Body of pancreas (tissue), 4 donors: Measurements from ENCODE around the gene CEP120. TPM values are rescaled to one million over a fixed set of nuclear protein-coding genes. Genes with fewer than 3 reads are reported as not detected.

Source experiments
- ATAC-seq: fragments of 150-250 bp; one replicate; pipeline ENCODE4 v1.9.1; 2016
- DNase-seq, 4 donors: peaks; one replicate each; pipeline ENCODE4 v3.0.0-alpha.2; 2019
- H3K27ac ChIP-seq, 4 donors: fragments of 200-600 bp; sonication (generic); 1 replicate in 3 of 4; 2 replicates in 1 of 4; pipeline versions ENCODE4 v1.5.1 to v1.6.1; 2016 to 2019; ENCODE audit warnings: mild to moderate bottlenecking in 1 of 4, mixed read lengths in 1 of 4, moderate library complexity in 1 of 4
- H3K27me3 ChIP-seq, 2 donors: fragments of 200-600 bp; sonication (generic); one replicate each; pipeline ENCODE4 v1.6.0; 2016; ENCODE audit warnings: mild to moderate bottlenecking in 1 of 2
- H3K36me3 ChIP-seq, 2 donors: fragments of 200-600 bp; sonication (generic); replicated peaks in 1 of 2; 2 replicates each; pipeline ENCODE4 v1.5.1; 2016; ENCODE audit warnings: low read depth in 2 of 2; ENCODE audit not compliant: insufficient read depth in 1 of 2
- H3K4me1 ChIP-seq: fragments of 200-600 bp; sonication (generic); one replicate; pipeline ENCODE4 v1.6.0; 2016
- H3K4me3 ChIP-seq, 2 donors: fragments of 200-600 bp; sonication (generic); 1 replicate in 1 of 2; 2 replicates in 1 of 2; pipeline ENCODE4 v1.5.1; 2016 to 2019
- H3K9me3 ChIP-seq, 3 donors: fragments of 200-600 bp; sonication (generic); 1 replicate in 2 of 3; 2 replicates in 1 of 3; pipeline ENCODE4 v1.5.1; 2016
- POLR2A ChIP-seq, 3 donors: fragments of 450-650 bp; IDR thresholded peaks; one replicate each; pipeline ENCODE4 v1.6.1; 2016; ENCODE audit warnings: antibody characterized with exemption in 3 of 3, mild to moderate bottlenecking in 2 of 3
- WGBS, 2 donors: methylation state at CpG; one replicate each; pipeline ENCODE4 v1.1.5; 2017; 5-methylcytosine and 5-hydroxymethylcytosine counted together
- intact Hi-C: fragments of 100-400 bp; cut with DNase I; formaldehyde crosslinking; loops from one replicate; pipeline ENCODE4 v1.15.1; 2023
- total RNA-seq, 2 donors: library from RNA; depleted of rRNA; stranded (reverse); fragments of >200 nt; gene quantifications; one replicate each; pipeline ENCODE4 v1.1.0, GENCODE V29; 2016
- TF ChIP-seq, protein P1 (sequence below), 7 experiments: fragments of 450-650 bp in 4 of 7; fragments of 200-600 bp in 3 of 7; sonication (generic) in 3 of 7; IDR thresholded peaks; one replicate each; pipeline ENCODE4 v1.5.1; 2016 to 2019; ENCODE audit warnings: antibody characterized with exemption in 7 of 7

The CEP120 gene
- total RNA-seq, 2 donors from 2014 or later = 6.6 to 11.2 TPM

DNA sequence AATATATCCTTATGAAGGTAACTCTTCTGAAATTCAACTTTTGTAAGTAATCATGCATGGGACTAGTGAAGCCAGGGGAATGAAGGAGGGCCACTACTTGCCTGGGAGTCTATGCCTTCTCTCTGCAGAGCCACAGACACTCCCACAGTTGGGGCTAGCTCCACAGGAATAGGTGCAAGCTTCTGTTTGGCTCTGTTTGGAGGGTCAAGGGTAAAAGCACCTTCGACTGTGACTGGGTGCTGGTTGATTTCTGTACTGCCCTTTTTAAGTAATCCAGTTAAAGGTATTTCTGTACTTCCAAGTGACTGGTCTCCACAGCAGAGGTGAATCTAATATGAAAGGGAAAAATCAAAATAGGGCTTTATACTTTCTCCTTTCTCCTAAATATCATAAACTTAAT is 32.2 kb downstream of the CEP120 start:
- Histone ChIP-seq H3K36me3 (peaks cover 0 to 4% of the 10 kb centered on the region in 2 donors), H3K4me3 (no peak overlapping the region), H3K9me3 (no peaks in the 10 kb centered on the region), H3K4me1 (no peaks in the 10 kb centered on the region), H3K27ac (no peak overlapping the region), H3K27me3 (no peaks in the 10 kb centered on the region)
- WGBS, 2 donors = 68 to 100% methylated on average over 1 of the region's 1 CpG
- no peak for ATAC-seq
- TF ChIP-seq, protein P1, sequence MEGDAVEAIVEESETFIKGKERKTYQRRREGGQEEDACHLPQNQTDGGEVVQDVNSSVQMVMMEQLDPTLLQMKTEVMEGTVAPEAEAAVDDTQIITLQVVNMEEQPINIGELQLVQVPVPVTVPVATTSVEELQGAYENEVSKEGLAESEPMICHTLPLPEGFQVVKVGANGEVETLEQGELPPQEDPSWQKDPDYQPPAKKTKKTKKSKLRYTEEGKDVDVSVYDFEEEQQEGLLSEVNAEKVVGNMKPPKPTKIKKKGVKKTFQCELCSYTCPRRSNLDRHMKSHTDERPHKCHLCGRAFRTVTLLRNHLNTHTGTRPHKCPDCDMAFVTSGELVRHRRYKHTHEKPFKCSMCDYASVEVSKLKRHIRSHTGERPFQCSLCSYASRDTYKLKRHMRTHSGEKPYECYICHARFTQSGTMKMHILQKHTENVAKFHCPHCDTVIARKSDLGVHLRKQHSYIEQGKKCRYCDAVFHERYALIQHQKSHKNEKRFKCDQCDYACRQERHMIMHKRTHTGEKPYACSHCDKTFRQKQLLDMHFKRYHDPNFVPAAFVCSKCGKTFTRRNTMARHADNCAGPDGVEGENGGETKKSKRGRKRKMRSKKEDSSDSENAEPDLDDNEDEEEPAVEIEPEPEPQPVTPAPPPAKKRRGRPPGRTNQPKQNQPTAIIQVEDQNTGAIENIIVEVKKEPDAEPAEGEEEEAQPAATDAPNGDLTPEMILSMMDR (IDR thresholded peaks at IDR 0.05) = no peak
- no peak for TF ChIP-seq POLR2A (IDR thresholded peaks at IDR 0.05)
- DNase-seq = no peak
- intact Hi-C loops = no loop called here

GRCh38 chr5:123389794-123390193 is 33.4 kb downstream of the CEP120 start:
- TF ChIP-seq, protein P1 (IDR thresholded peaks at IDR 0.05) = no peak
- TF ChIP-seq POLR2A (IDR thresholded peaks at IDR 0.05) = no peak
- H3K4me1 ChIP-seq = no peaks in the 10 kb centered on the region
- ATAC-seq (no peak), DNase-seq (no peak)
- H3K4me3 ChIP-seq = no peak overlapping the region
- no peak overlapping the region for H3K27ac ChIP-seq
- H3K27me3 ChIP-seq = no peaks in the 10 kb centered on the region
- peaks cover 0 to 6% of the 10 kb centered on the region in 2 donors for H3K36me3 ChIP-seq
- intact Hi-C loops = no loop called here
- no peaks in the 10 kb centered on the region for H3K9me3 ChIP-seq

DNA sequence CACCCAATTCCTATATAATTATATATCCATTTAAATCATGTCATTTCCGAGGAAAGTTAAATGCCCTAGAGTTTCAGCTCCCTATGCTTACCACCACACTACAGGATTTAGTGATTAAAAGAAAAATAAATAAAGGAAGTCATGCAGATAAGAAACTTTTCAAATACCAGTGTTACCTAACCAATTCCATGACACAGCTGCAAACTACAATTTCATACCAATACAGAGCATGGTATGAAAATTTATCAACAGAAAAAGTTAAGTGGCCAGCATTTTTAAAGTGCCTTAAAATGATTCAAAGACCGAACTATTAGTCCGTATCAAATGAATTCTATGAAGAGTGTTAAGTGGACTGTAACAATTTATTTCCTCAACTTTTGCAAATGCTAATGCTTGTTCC is 35.9 kb downstream of the CEP120 start:
- DNase-seq (no peak), ATAC-seq (no peak)
- intact Hi-C loops = no loop called here
- TF ChIP-seq, protein P1 (IDR thresholded peaks at IDR 0.05) = no peak
- TF ChIP-seq POLR2A (IDR thresholded peaks at IDR 0.05) = no peak
- Histone ChIP-seq H3K27ac (no peak overlapping the region), H3K4me3 (no peak overlapping the region), H3K4me1 (no peaks in the 10 kb centered on the region), H3K27me3 (no peaks in the 10 kb centered on the region), H3K36me3 (peaks cover 0 to 6% of the 10 kb centered on the region in 2 donors), H3K9me3 (no peaks in the 10 kb centered on the region)
- WGBS, 2 donors = 81 to 84% methylated on average over 3 of the region's 3 CpGs

- H3K4me3 ChIP-seq = no peak overlapping the region
- H3K36me3 ChIP-seq = peaks cover 0 to 1% of the 10 kb centered on the region in 2 donors
- no peak for ATAC-seq
- no peaks in the 10 kb centered on the region for H3K9me3 ChIP-seq
- H3K27me3 ChIP-seq = no peaks in the 10 kb centered on the region
- TF ChIP-seq, protein P1 (IDR thresholded peaks at IDR 0.05) = no peak
- no peak for TF ChIP-seq POLR2A (IDR thresholded peaks at IDR 0.05)
- intact Hi-C loops = no loop called here
- no peaks in the 10 kb centered on the region for H3K4me1 ChIP-seq
- 94 to 100% methylated on average over 1 of the region's 1 CpG for WGBS, 2 donors
- H3K27ac ChIP-seq = no peak overlapping the region
- DNase-seq = no peak
Measured at GRCh38 chr5:123382252-123382651, 41.0 kb downstream of the CEP120 start.

- H3K9me3 ChIP-seq = no peaks in the 10 kb centered on the region
- H3K36me3 ChIP-seq = peaks cover 0 to 3% of the 10 kb centered on the region in 2 donors
- H3K27me3 ChIP-seq = no peaks in the 10 kb centered on the region
- WGBS, 2 donors = 82 to 86% methylated on average over 4 of the region's 4 CpGs
- no peak for ATAC-seq
- H3K4me1 ChIP-seq = no peaks in the 10 kb centered on the region
- no peak overlapping the region for H3K27ac ChIP-seq
- intact Hi-C loops = no loop called here
- TF ChIP-seq POLR2A (IDR thresholded peaks at IDR 0.05) = no peak
- TF ChIP-seq, protein P1 (IDR thresholded peaks at IDR 0.05) = peak in 6 of 7 experiments; percentile 26 to 43 (median 36)
- DNase-seq = peak; percentile 27 to 64 (median 46)
- no peak overlapping the region for H3K4me3 ChIP-seq
Measured at GRCh38 chr5:123371575-123372179, 51.5 kb downstream of the CEP120 start.
